ENCODE measurements around the gene KIF16B.
A peak's percentile ranks its signal among the peaks of the same experiment; 100 is the strongest.
"Not testable (repeated sequence)": the region's sequence is repeated elsewhere in the genome, so short reads cannot be mapped to it uniquely, and the experiment has no call there.

Gene KIF16B

GRCh38 chr20:16472045-16472872 is 101.0 kb downstream of the KIF16B start:
- DNase-seq, result no peak

DNA sequence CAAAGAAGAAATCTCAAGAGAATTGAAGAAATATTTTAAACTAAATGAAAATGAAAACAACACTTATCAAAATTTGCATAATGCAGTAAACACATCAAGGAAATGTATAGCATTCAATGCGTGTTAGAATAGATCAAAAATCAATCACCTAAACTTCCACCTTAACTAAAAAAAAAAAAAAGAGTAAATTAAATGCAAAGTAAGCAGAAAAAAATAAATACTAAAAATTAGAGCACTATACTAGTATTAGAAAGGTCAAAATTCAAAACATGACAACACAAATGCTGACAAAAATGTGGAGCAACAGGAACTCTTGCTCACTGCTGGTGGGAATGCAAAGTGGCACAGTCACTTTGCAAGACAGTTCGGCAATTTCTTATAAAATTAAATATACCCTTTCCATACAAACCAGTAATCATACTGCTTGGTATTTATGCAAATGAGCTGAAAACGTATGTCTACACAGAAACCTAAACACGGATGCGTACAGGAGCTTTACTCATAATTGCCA is 103.8 kb downstream of the KIF16B start:
- DNase-seq, result no peak

- no peak for DNase-seq
Observed at GRCh38 chr20:16462711-16463110, 110.5 kb downstream of the KIF16B start.

DNA sequence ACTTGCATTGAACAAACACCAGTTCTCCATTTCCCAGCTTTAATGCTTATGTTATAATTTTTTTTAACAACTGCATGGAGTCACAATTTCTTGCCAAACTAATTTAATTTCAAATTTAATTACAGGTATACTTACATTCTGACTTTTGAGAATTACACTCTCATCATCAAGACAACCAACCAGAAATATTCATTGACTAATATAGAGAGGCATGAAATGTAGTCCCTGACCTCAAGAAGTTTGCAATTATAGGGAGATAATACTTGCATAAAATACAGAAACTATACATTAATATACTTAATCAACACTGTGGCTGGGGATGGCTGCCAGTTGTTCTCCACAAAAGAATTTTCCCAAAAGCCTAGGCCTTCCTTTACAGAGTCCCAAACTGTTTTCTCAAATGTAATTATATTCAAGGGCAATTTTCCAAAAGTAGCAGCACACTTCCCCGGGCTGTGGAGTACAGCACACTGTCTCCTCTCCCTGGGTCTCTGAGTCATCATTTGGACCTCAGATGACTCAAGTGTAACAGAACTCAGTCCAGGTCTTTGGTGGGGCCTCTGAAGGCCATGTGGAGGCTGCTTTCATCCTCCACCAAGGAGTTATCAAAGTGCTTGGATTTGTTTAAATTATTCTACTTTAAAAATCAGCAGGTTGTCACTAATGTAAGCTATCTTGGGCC is 114.1 kb downstream of the KIF16B start:
- DNase-seq, result no peak

- no peak for DNase-seq
Observed at GRCh38 chr20:16457514-16457913, 115.7 kb downstream of the KIF16B start.

- no peak for DNase-seq
Observed at GRCh38 chr20:16455324-16455723, 117.9 kb downstream of the KIF16B start.

GRCh38 chr20:16451982-16452381 is 121.3 kb downstream of the KIF16B start:
- DNase-seq, result no peak

DNA sequence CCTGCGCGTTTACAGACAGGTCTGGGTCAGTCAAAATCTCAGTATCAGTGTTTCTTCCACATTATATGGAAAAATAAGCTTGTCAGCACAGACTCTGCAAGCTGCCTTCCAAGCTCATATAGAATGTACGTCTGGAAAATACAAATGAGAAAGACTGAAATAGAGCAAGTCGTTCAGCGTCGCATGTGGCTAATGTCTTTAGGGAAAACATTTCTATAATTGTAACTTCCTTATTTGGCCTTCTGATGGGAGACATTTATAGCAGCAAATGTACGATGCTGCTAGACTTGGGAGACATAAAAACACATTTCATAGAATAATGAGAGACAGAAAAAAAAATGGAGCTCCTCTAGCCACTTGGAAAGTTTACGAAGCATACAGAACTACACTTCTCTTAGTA is 122.2 kb downstream of the KIF16B start:
- peak; percentile 30 for DNase-seq

DNA sequence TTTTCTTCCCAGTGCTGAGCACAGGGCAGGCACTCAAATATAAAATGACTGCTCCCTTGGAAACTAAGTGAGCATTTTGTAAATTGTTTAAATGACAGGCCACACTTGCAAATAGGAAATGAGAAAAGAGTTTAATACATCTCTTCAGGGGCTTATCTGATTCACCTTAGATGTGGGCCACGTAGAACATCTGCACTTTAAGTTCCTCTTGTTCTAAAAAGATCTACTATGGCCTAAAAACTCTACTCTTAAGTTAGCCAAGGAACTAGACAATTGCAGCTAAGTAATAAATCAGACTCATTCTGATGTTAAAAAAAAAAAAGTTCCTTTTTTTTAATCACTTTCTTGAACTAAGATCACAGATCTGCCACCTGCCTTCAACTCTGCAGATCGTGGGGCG is 126.3 kb downstream of the KIF16B start:
- no peak for DNase-seq

DNA sequence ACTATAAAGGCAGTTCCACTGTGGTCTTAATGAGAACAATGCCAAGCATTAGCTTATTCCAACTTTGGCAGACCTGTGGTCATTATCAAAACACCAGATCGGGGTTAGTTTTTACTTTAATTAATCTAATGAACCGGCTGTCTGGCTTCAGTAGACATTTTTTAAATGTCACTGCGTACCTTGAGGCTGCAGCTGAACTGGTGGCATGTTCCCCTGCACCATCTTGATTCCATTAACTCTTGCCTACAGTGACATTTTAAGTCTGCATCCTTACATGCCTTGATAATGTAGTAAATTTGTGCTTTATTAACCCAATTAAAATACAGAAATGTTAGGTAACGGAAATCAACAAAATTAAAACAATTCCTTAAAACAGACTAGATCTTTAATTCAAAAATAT is 127.0 kb downstream of the KIF16B start:
- DNase-seq, result no peak

GRCh38 chr20:16445482-16445881 is 127.8 kb downstream of the KIF16B start:
- no peak for DNase-seq

DNA sequence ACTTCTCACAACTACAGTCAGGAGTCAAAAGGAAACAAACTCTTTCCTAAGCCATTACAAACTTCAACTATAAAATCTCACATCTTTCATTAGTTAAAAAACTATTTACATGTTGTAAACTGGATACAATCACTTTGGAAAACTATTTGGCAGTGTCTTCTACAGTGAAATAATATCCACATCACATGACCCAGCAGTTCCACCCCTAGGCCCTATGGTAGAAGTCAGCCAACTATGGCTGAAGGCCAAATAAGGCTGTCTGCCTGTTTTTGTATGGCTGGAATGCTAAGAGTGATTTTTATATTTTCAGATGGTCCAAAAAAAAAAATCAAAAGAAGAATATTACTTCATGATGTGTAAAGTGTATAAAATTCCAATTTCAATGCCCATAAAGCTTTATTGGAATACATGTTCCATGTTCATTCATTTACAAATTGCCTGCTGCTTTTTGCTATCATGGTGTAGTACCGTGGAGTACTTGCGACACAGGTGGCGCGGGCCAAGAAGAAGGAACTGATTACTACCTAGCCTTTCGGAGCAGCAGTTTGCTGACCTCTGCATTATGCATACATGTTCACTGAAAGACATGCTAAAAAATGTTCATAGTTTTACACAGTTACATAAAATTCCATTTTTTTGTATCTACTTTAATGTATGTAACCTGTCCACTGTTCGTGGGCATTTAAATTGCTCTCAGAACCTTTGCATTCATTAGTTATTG is 129.0 kb downstream of the KIF16B start:
- no peak for DNase-seq

DNA sequence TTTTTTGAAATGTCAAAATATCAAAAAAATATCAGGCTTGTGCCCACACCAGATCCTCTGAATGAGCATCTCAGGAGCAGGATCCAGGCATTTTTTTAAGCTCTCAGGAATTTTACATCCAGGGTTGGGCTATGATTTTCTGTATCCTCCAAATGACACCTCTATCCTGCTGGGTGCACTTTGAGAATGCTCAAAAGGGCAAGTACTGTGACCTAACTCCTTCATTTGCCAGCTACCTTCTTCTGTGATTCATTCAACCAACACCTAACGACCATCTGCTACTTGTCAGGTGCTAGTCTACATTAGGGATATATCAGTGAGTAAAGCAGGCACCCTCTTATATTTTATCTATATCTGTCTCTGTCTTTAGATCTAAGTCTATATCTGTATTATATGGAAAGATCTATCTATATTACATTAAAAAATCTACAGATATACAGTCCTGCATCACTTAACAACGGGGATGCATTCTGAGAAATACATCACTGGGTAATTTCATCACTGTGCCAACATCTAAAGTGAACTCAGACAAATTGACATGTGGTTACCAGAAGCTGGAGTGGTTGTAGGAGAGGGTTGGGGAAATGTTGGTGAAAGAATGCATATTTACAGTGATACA is 131.6 kb downstream of the KIF16B start:
- DNase-seq, result peak; percentile 2

DNA sequence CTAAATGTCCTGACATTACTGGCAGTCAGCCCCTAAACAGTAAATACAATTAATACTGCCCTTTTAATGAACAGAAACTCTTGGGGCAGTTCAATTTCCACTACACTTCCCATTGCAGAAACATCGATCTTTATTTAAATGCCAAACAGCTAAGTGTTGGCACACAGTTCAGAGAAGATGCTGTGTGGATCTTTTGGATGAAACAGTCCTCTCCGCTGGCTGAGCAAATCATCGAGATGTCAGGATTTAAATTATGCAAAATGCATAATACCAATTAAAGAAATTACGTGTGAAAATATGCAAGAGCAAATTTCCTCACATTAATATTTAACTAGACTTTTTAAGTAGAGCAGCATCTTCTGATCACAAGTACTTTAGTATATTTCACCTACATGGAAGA is 132.6 kb downstream of the KIF16B start:
- DNase-seq, result no peak

- DNase-seq, result not testable (repeated sequence)
Observed at GRCh38 chr20:16439540-16439939, 133.7 kb downstream of the KIF16B start.

DNA sequence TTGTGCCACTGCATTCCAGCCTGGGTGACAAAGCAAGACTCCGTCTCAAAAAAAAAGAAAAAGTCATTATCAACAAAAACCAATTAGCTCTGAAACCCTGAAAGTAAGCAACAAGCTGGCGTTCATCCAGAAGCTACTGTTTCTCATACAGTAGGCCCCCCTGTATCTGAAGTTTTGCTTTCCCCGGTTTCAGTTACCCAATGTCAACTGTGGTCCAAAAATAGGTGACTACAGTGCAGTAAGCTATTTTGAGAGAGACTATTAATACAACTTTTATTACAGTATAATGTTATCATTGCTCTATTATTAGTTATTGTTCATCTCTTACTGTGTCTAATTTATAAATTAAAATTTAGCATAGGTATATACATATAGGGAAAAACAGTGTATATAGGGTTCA is 135.1 kb downstream of the KIF16B start:
- no peak for DNase-seq

DNA sequence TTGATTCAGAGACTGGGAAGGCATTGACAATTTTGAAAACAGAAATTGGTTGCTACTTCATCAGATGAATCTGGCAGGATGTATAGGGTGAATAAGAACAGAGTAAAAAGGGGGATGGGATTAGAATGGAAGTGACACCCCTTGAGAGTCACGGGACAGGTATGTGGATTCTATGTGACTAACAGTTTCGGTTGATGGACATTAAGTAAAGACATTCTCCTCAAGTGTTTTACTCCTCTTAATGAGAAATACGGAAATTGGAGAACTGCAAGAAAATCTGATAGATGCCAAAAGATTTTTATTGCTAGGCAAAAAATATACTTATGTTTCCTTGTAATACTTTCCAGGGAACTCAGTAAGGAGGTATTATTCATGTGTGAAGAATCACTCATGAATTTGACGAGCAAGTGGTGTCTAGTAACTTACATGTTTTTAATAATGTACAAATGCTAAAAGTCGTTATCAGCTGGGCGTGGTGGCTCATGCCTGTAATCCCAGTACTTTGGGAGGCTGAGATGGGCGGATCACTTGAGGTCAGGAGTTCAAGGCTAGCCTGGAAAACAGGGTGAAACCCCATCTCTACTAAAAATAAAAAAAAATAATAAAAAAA is 135.8 kb downstream of the KIF16B start:
- no peak for DNase-seq

DNA sequence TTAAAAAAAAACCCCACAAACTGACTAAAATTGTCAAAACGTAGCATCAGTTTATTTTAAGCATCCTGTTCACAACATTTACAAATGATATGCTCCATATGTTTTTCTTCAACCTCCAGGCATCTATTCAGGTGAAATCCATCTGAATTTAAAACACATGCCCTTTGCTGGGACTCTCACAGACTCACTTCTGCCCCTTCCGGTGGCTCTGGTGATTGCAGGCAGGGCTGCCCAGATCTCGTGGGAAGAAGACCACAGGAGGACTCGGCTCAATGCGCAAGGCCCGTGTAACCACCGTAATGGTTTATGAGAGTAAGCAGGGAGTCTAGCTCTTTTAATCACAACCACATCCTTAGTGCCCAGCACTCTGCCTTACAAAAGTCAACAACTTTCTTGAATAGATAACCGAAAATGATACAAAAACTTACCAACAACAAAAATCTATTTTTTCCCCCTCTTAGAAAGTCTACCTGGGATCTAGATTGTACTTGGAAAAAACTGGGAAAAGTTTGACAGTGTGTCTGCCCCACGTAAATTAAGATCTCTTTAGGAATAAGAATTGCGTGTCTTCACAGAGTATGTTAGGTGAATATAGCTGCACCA is 139.1 kb downstream of the KIF16B start:
- no peak for DNase-seq

- no peak for DNase-seq
Observed at GRCh38 chr20:16433293-16433580, 140.0 kb downstream of the KIF16B start.

DNA sequence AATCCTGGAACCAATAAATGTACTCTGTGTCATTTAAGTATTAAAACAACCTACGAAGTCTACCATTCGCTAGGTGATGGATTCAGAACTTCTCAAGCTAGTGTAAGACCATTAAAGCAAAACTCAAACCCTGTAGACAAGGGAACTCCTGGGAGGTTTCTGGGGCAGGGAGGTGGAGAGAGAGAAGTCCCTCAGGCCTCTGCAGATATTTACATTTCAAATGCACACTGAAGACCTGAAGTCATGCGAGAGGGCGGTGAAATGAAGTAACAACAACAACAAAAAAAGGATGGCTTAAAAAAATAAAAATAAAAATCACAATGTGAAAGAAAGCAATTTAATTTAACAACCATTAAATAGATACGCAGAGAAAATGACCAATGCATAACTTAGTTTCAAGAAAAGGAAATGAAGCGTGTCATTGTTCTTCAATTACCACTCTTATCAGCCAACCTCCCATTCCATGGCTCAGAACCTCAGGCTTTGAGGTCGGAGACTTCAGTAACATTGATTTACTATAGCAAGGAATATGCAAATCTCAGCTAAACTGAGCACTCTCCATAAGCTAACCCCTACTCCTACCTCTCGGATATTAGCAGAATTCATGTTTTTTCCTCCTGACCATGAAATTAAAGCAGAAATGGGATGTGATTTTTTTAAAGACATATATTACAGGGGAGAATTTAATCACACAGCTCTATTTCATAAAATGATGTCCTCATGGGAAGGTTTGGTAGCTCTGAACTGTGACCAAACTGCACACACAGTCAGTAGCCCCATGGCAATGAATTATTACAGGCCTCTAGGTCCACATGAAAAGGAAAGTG is 140.6 kb downstream of the KIF16B start:
- DNase-seq, result no peak

DNA sequence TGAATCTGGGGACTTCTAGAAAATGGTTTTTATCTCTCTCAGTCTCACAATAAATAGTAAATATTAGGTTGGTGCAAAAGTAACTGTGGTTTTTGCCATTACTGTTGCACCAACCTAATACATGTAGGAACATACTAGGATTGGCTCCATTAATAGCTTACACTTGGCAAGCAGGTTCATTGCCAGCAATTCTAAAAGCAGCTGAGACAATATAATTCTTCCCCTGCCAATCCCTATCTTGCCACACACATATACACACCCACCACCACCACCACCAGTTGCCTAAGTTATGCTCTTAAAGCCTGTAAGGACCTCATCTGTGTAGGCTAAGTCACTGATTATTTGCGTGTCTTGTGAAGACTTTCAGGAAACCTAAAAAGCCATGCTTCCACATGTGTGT is 145.1 kb downstream of the KIF16B start:
- no peak for DNase-seq

GRCh38 chr20:16427571-16427970 is 145.7 kb downstream of the KIF16B start:
- no peak for DNase-seq

Data from DMS79 treated with DMSO at 0.1 percent for 48 hours (cell line).